HEK293 (cell line): Measurements from ENCODE around the gene ERMN.

ENCODE experiments used
- CTCF ChIA-PET: fragments of 350-600 bp; formaldehyde crosslinking; extraction: SDS; loops from one replicate; lab custom pipeline; 2021; ENCODE audit warnings: antibody characterized with exemption; lab: Yijun Ruan, JAX
- POLR2A ChIA-PET: fragments of 300-600 bp; formaldehyde crosslinking; extraction: SDS; loops from one replicate; lab custom pipeline; 2020; ENCODE audit warnings: antibody characterized with exemption, inconsistent platforms; lab: Yijun Ruan, JAX
- H3K27ac ChIP-seq: fragments of 200-500 bp; sonication (Bioruptor generic); 2 replicates; pipeline ENCODE4 v1.5.1; 2014; ENCODE audit warnings: low read depth, low read length, control low read depth, inconsistent platforms; ENCODE audit errors: extremely low read depth
- H3K36me3 ChIP-seq, 2 experiments: fragments of 200-500 bp in 1 of 2; sonication (Bioruptor generic) in 1 of 2; 1 replicate in 1 of 2; 2 replicates in 1 of 2; pipeline ENCODE4 v1.5.1; 2014 to 2017; ENCODE audit warnings: inconsistent platforms in 2 of 2, low read length in 2 of 2; ENCODE audit not compliant: control insufficient read depth in 2 of 2, insufficient read depth in 1 of 2
- H3K4me1 ChIP-seq: fragments of 200-500 bp; sonication (Bioruptor generic); 2 replicates; pipeline ENCODE4 v1.5.1; 2014; ENCODE audit warnings: mild to moderate bottlenecking, low read length, inconsistent platforms; ENCODE audit not compliant: control insufficient read depth, insufficient read depth
- H3K4me3 ChIP-seq: 2 replicates; pipeline ENCODE4 v1.5.1; 2011; ENCODE audit warnings: low read depth, mild to moderate bottlenecking, control low read depth, low read length, moderate library complexity
- H3K9me3 ChIP-seq: fragments of 200-500 bp; sonication (Bioruptor generic); 2 replicates; pipeline ENCODE4 v1.5.1; 2014; ENCODE audit warnings: low read depth, low read length, inconsistent platforms; ENCODE audit not compliant: control insufficient read depth, insufficient read depth
- HOXC10 ChIP-seq: sonication (generic); formaldehyde crosslinking; IDR thresholded peaks from 2 replicates; pipeline ENCODE4 v1.8.1; 2023; ENCODE audit warnings: mild to moderate bottlenecking, missing genetic modification reagents
- IKZF3 ChIP-seq: fragments of 450-650 bp; IDR thresholded peaks from 2 replicates; pipeline ENCODE4 v1.5.0; 2018; ENCODE audit warnings: missing biosample characterization, mild to moderate bottlenecking, missing genetic modification characterization, moderate library complexity
- KLF10 ChIP-seq: fragments of 450-650 bp; IDR thresholded peaks from 2 replicates; pipeline ENCODE4 v1.5.1; 2018; ENCODE audit warnings: missing biosample characterization, mild to moderate bottlenecking, missing genetic modification characterization
- SCRT2 ChIP-seq: fragments of 450-650 bp; formaldehyde crosslinking; IDR thresholded peaks from 2 replicates; pipeline ENCODE4 v1.5.1; 2016; ENCODE audit warnings: missing biosample characterization, missing genetic modification characterization
- SP3 ChIP-seq: fragments of 450-650 bp; formaldehyde crosslinking; IDR thresholded peaks from 2 replicates; pipeline ENCODE4 v1.5.1; 2016; ENCODE audit warnings: missing biosample characterization, missing genetic modification characterization
- WT1 ChIP-seq: fragments of 450-650 bp; formaldehyde crosslinking; IDR thresholded peaks from 2 replicates; pipeline ENCODE4 v1.5.1; 2016; ENCODE audit warnings: missing biosample characterization, missing genetic modification characterization
- ZBTB1 ChIP-seq: fragments of 450-650 bp; formaldehyde crosslinking; IDR thresholded peaks from 2 replicates; pipeline ENCODE4 v1.5.1; 2016; ENCODE audit warnings: missing biosample characterization, missing genetic modification characterization
- ZBTB8A ChIP-seq: fragments of 450-650 bp; formaldehyde crosslinking; IDR thresholded peaks from 2 replicates; pipeline ENCODE4 v1.5.1; 2016; ENCODE audit warnings: missing biosample characterization, missing genetic modification characterization
- ZFHX2 ChIP-seq: fragments of 450-650 bp; formaldehyde crosslinking; conservative IDR thresholded peaks from 2 replicates; pipeline ENCODE4 v1.5.1; 2016; ENCODE audit warnings: missing biosample characterization, missing genetic modification characterization
- ZNF211 ChIP-seq: fragments of 450-650 bp; formaldehyde crosslinking; IDR thresholded peaks from 2 replicates; pipeline ENCODE4 v1.5.1; 2016; ENCODE audit warnings: low read depth, missing biosample characterization, missing genetic modification characterization
- ZNF214 ChIP-seq: fragments of 450-650 bp; formaldehyde crosslinking; IDR thresholded peaks from 2 replicates; pipeline ENCODE4 v1.5.1; 2017; ENCODE audit warnings: missing biosample characterization, mild to moderate bottlenecking, missing genetic modification characterization, borderline replicate concordance
- ZNF248 ChIP-seq: fragments of 450-650 bp; formaldehyde crosslinking; IDR thresholded peaks from 2 replicates; pipeline ENCODE4 v1.5.1; 2017; ENCODE audit warnings: missing biosample characterization, missing genetic modification characterization
- ZNF292 ChIP-seq: fragments of 450-650 bp; formaldehyde crosslinking; IDR thresholded peaks from 2 replicates; pipeline ENCODE4 v1.5.1; 2016; ENCODE audit warnings: low read depth, missing biosample characterization, missing genetic modification characterization, borderline replicate concordance
- ZNF341 ChIP-seq: fragments of 450-650 bp; formaldehyde crosslinking; IDR thresholded peaks from 2 replicates; pipeline ENCODE4; 2016; ENCODE audit warnings: low read depth, missing biosample characterization, missing genetic modification characterization
- ZNF423 ChIP-seq: fragments of 450-650 bp; formaldehyde crosslinking; IDR thresholded peaks from 2 replicates; pipeline ENCODE4 v1.5.1; 2016; ENCODE audit warnings: missing biosample characterization, missing genetic modification characterization
- ZNF501 ChIP-seq: fragments of 450-650 bp; formaldehyde crosslinking; IDR thresholded peaks from 2 replicates; pipeline ENCODE4 v1.5.1; 2016; ENCODE audit warnings: missing biosample characterization, missing genetic modification characterization
- ZNF549 ChIP-seq: fragments of 450-650 bp; IDR thresholded peaks from 2 replicates; pipeline ENCODE4 v1.5.1; 2018; ENCODE audit warnings: missing biosample characterization, missing genetic modification characterization, mild to moderate bottlenecking, inconsistent platforms, moderate library complexity
- ZNF610 ChIP-seq: fragments of 450-650 bp; formaldehyde crosslinking; IDR thresholded peaks from 2 replicates; pipeline ENCODE4 v1.5.1; 2016; ENCODE audit warnings: missing biosample characterization, missing genetic modification characterization, borderline replicate concordance
- ZNF654 ChIP-seq: fragments of 450-650 bp; formaldehyde crosslinking; IDR thresholded peaks from 2 replicates; pipeline ENCODE4 v1.5.1; 2016; ENCODE audit warnings: low read depth, missing biosample characterization, missing genetic modification characterization
- ZNF670 ChIP-seq: fragments of 450-650 bp; formaldehyde crosslinking; IDR thresholded peaks from 2 replicates; pipeline ENCODE4 v1.5.1; 2016; ENCODE audit warnings: missing biosample characterization, missing genetic modification characterization, low read depth
- ZSCAN23 ChIP-seq: fragments of 450-650 bp; formaldehyde crosslinking; IDR thresholded peaks from 2 replicates; pipeline ENCODE4 v1.5.1; 2016; ENCODE audit warnings: missing biosample characterization, missing genetic modification characterization
- ZSCAN30 ChIP-seq: fragments of 450-650 bp; IDR thresholded peaks from 2 replicates; pipeline ENCODE4 v1.5.1; 2018; ENCODE audit warnings: missing biosample characterization, mild to moderate bottlenecking, missing genetic modification characterization, moderate library complexity
- TF ChIP-seq, protein P1 (sequence below): fragments of 450-650 bp; formaldehyde crosslinking; IDR thresholded peaks from 2 replicates; pipeline ENCODE4 v1.5.1; 2017; ENCODE audit warnings: missing biosample characterization, missing genetic modification characterization
- TF ChIP-seq, protein P2 (sequence below): fragments of 450-650 bp; formaldehyde crosslinking; IDR thresholded peaks from 2 replicates; pipeline ENCODE4 v1.5.1; 2016; ENCODE audit warnings: missing biosample characterization, missing genetic modification characterization, low read depth
- TF ChIP-seq, protein P3 (sequence below): fragments of 450-650 bp; formaldehyde crosslinking; IDR thresholded peaks from 2 replicates; pipeline ENCODE4 v1.5.1; 2017; ENCODE audit warnings: missing biosample characterization, missing genetic modification characterization

Gene ERMN

DNA sequence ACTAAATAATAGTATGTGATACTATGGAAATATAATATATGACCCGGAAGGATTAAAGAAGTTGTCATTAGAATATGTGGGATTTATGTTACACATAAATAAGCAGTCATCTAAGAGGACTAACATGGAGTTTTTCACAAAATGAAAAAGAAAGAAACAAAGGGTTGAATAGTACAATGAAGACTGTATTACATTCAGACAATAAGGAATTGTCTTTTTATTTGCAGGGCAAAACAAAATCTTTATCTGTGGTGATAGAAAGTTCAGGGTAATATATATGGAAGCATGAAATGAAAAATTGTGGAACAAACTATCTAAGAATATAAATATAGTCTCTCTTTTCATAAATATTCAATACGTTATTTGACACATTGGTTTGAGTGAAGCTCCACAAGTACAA, 5.8 kb downstream of the ERMN start:
- POLR2A ChIA-PET: no interaction called here
- CTCF ChIA-PET: interaction anchor here (0.6 to 2.5 kb wide), 2 partner anchors 13 to 16 kb away, joined by 3 to 10 read pairs; no protein-coding TSS in a partner anchor
- TF ChIP-seq ZNF248 (tag by site-specific recombination): no peak
- no peak for TF ChIP-seq IKZF3 (tag by site-specific recombination)
- TF ChIP-seq SP3 (tag by site-specific recombination): no peak
- no peak for TF ChIP-seq ZSCAN23 (tag by site-specific recombination)
- TF ChIP-seq ZFHX2: no peak
- TF ChIP-seq WT1 (tag by site-specific recombination): no peak
- no peak for TF ChIP-seq ZNF423

DNA sequence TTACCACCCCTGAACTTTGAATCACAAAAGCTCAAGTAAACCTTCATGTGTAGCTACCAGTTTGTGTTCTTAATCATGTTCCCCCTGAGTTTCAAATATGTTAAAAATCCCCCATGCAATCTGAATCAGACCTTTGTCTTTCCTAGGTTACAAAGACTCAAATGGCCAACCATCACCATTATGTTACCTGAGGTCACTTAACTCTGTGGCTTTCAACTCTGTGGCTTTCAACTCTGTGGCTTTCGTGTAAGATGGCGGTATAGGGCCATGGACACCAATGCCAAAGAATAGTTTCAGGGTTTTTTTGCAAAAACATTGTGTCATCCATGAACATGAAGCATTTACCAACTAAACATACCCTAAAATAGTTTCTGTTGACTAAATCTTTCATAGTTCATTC, 6.7 kb downstream of the ERMN start:
- no peaks in the 10 kb centered on the region for H3K9me3 ChIP-seq
- no peak overlapping the region for H3K4me3 ChIP-seq
- no peak overlapping the region for H3K27ac ChIP-seq
- POLR2A ChIA-PET: no interaction called here
- H3K4me1 ChIP-seq: no peaks in the 10 kb centered on the region
- TF ChIP-seq ZBTB8A (tag by site-specific recombination) (no peak), ZNF341 (tag by site-specific recombination) (no peak)
- CTCF ChIA-PET: interaction anchor here (0.8 to 3.1 kb wide), 4 partner anchors 9 to 310 kb away, joined by 3 to 18 read pairs (median 7); partner anchors contain the start of gene ACVR1C
- no peaks in the 10 kb centered on the region for H3K36me3 ChIP-seq

More for the DNA sequence above, 5.8 kb downstream of the ERMN start:
- H3K27ac ChIP-seq: no peak overlapping the region
- no peaks in the 10 kb centered on the region for H3K9me3 ChIP-seq
- no peaks in the 10 kb centered on the region for H3K4me1 ChIP-seq
- no peaks in the 10 kb centered on the region for H3K36me3 ChIP-seq
- H3K4me3 ChIP-seq: no peak overlapping the region

DNA sequence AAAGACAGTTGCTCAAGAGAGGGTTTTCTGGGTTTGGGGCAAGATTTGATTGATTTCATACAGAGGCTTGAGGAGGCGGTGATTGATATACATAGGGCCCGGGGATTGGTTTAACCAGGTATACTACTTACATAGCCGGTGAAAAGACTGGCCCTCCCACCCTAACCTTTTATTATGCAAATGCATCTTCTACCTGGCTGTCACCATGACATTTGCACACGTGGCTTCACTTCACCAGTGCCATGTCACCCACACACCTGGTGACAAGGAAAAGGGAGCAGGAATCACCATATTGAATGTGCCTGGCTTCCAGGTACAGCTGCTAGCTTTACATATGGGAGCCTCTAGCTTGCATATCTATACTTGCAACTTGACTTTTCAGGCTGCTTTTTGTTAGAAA, 9.7 kb downstream of the ERMN start:
- Histone ChIP-seq H3K27ac (no peak overlapping the region), H3K4me1 (no peaks in the 10 kb centered on the region), H3K9me3 (no peaks in the 10 kb centered on the region), H3K36me3 (no peaks in the 10 kb centered on the region)
- CTCF ChIA-PET: interaction anchor here (0.8 to 3.1 kb wide), 5 partner anchors 10 to 20 kb away, joined by 3 to 18 read pairs (median 4); partner anchors contain the start of gene ERMN
- TF ChIP-seq ZNF670 (no peak), ZSCAN30 (tag by site-specific recombination) (no peak), ZNF292 (tag by site-specific recombination) (no peak), ZBTB1 (tag by site-specific recombination) (no peak), KLF10 (tag by site-specific recombination) (no peak), ZNF214 (tag by site-specific recombination) (no peak), ZNF654 (tag by site-specific recombination) (no peak), ZNF610 (no peak), ZNF549 (no peak), SCRT2 (tag by site-specific recombination) (no peak), HOXC10 (no peak), ZNF211 (tag by site-specific recombination) (no peak), ZNF501 (tag by site-specific recombination) (no peak)
- TF ChIP-seq, protein P1, sequence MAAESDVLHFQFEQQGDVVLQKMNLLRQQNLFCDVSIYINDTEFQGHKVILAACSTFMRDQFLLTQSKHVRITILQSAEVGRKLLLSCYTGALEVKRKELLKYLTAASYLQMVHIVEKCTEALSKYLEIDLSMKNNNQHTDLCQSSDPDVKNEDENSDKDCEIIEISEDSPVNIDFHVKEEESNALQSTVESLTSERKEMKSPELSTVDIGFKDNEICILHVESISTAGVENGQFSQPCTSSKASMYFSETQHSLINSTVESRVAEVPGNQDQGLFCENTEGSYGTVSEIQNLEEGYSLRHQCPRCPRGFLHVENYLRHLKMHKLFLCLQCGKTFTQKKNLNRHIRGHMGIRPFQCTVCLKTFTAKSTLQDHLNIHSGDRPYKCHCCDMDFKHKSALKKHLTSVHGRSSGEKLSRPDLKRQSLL (tag by site-specific recombination): no peak
- TF ChIP-seq, protein P2, sequence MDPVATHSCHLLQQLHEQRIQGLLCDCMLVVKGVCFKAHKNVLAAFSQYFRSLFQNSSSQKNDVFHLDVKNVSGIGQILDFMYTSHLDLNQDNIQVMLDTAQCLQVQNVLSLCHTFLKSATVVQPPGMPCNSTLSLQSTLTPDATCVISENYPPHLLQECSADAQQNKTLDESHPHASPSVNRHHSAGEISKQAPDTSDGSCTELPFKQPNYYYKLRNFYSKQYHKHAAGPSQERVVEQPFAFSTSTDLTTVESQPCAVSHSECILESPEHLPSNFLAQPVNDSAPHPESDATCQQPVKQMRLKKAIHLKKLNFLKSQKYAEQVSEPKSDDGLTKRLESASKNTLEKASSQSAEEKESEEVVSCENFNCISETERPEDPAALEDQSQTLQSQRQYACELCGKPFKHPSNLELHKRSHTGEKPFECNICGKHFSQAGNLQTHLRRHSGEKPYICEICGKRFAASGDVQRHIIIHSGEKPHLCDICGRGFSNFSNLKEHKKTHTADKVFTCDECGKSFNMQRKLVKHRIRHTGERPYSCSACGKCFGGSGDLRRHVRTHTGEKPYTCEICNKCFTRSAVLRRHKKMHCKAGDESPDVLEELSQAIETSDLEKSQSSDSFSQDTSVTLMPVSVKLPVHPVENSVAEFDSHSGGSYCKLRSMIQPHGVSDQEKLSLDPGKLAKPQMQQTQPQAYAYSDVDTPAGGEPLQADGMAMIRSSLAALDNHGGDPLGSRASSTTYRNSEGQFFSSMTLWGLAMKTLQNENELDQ: no peak
- TF ChIP-seq, protein P3, sequence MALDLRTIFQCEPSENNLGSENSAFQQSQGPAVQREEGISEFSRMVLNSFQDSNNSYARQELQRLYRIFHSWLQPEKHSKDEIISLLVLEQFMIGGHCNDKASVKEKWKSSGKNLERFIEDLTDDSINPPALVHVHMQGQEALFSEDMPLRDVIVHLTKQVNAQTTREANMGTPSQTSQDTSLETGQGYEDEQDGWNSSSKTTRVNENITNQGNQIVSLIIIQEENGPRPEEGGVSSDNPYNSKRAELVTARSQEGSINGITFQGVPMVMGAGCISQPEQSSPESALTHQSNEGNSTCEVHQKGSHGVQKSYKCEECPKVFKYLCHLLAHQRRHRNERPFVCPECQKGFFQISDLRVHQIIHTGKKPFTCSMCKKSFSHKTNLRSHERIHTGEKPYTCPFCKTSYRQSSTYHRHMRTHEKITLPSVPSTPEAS (tag by site-specific recombination): no peak
- TF ChIP-seq, all 188 proteins: peak for 0
- POLR2A ChIA-PET: no interaction called here
- H3K4me3 ChIP-seq: no peak overlapping the region
